HCT116 (cell line): Measurements from ENCODE around the gene ZBTB20. TPM values are rescaled to one million over a fixed set of nuclear protein-coding genes. Genes with fewer than 3 reads are reported as not detected.

Experiments
- ATAC-seq: fragments of 200-7000 bp; cut with Tn5 transposase; 2 replicates; pipeline ENCODE4 v1.9.1; 2020; ENCODE audit warnings: mild to moderate bottlenecking, moderate library complexity
- BruUV-seq: library from RNA; stranded (reverse); fragments of 400-500 nt; replicated peaks from 2 replicates; lab custom pipeline; 2021; lab: Mats Ljungman, UMichigan
- CTCF ChIA-PET: fragments of 300-600 bp; sonication (Branson Sonifier 250); formaldehyde crosslinking; loops from one replicate; lab custom pipeline; 2021; ENCODE audit warnings: antibody characterized with exemption; lab: Charles Lee
- POLR2A ChIA-PET: fragments of 300-600, 350-600 bp; sonication (Branson Sonifier 250); formaldehyde crosslinking; loops from one replicate; lab custom pipeline; 2021; ENCODE audit warnings: antibody characterized with exemption; lab: Charles Lee
- RAD21 ChIA-PET, 2 experiments: fragments of 300-600 bp; sonication (Branson Sonifier 250); formaldehyde crosslinking; loops; one replicate each; lab custom pipeline; 2023; ENCODE audit warnings: low total read pairs in 2 of 2; ENCODE audit not compliant: uncharacterized antibody in 2 of 2, unreplicated experiment in 2 of 2, low non-redundant PET in 1 of 2; lab: Charles Lee
- DNase-seq: peaks from one replicate; pipeline ENCODE4 v3.0.0-alpha.2; 2010; ENCODE audit warnings: low read depth, low spot score
- H2AFZ ChIP-seq: fragments of 200-600 bp; shearing (Covaris generic), sonication (generic); 2 replicates; pipeline ENCODE4 v1.6.1; 2017; ENCODE audit warnings: low read depth, mixed run types, mixed read lengths, antibody characterized with exemption, low read length; ENCODE audit not compliant: poor library complexity, severe bottlenecking
- H3K27ac ChIP-seq: 2 replicates; pipeline ENCODE4 v1.5.1; 2012; ENCODE audit warnings: low read depth, low read length
- H3K27me3 ChIP-seq: fragments of 200-600 bp; sonication (generic); 2 replicates; pipeline ENCODE4 v1.6.1; 2016; ENCODE audit warnings: mixed run types, low read length, mixed read lengths; ENCODE audit not compliant: insufficient read depth
- H3K36me3 ChIP-seq, 2 experiments: fragments of 200-500 bp in 1 of 2; fragments of 200-600 bp in 1 of 2; sonication (Bioruptor generic) in 1 of 2; sonication (generic) in 1 of 2; 2 replicates each; pipeline versions ENCODE4 v1.5.1 to v1.6.1; 2014 to 2016; ENCODE audit warnings: low read length in 2 of 2, inconsistent platforms in 1 of 2, mixed read lengths in 1 of 2, mixed run types in 1 of 2; ENCODE audit not compliant: insufficient read depth in 2 of 2, control insufficient read depth in 1 of 2
- H3K4me1 ChIP-seq, 2 experiments: fragments of 200-600 bp in 1 of 2; sonication (generic) in 1 of 2; 2 replicates each; pipeline versions ENCODE4 v1.5.1 to v1.6.1; 2012 to 2017; ENCODE audit warnings: low read length in 2 of 2, inconsistent platforms in 1 of 2, mild to moderate bottlenecking in 1 of 2, mixed read lengths in 1 of 2, mixed run types in 1 of 2, moderate library complexity in 1 of 2; ENCODE audit not compliant: insufficient read depth in 2 of 2, control insufficient read depth in 1 of 2
- H3K4me2 ChIP-seq: fragments of 200-600 bp; sonication (generic); 2 replicates; pipeline ENCODE4 v1.6.1; 2017; ENCODE audit warnings: mixed run types, low read length, mixed read lengths
- H3K4me3 ChIP-seq, 2 experiments: fragments of 200-600 bp in 1 of 2; sonication (generic) in 1 of 2; replicated peaks in 1 of 2; 2 replicates each; pipeline ENCODE4 v1.5.1; 2011 to 2016; ENCODE audit warnings: low read length in 2 of 2, control low read depth in 1 of 2, low read depth in 1 of 2, mild to moderate bottlenecking in 1 of 2, mixed read lengths in 1 of 2, mixed run types in 1 of 2
- H3K79me2 ChIP-seq: fragments of 200-600 bp; sonication (generic); 2 replicates; pipeline ENCODE4 v1.6.1; 2017; ENCODE audit warnings: mild to moderate bottlenecking, mixed run types, low read length, moderate library complexity, mixed read lengths; ENCODE audit not compliant: insufficient read depth
- H3K9ac ChIP-seq: fragments of 200-600 bp; sonication (generic); 2 replicates; pipeline ENCODE4 v1.6.1; 2016; ENCODE audit warnings: low read length, mixed read lengths
- H3K9me2 ChIP-seq: fragments of 200-600 bp; sonication (generic), shearing (Covaris generic); 2 replicates; pipeline ENCODE4 v1.6.1; 2017; ENCODE audit warnings: mixed run types, mild to moderate bottlenecking, moderate library complexity; ENCODE audit not compliant: insufficient read depth
- H3K9me3 ChIP-seq, 2 experiments: fragments of 200-500 bp in 1 of 2; fragments of 200-600 bp in 1 of 2; sonication (Bioruptor generic) in 1 of 2; sonication (generic) in 1 of 2; 2 replicates each; pipeline ENCODE4 v1.6.1; 2014 to 2017; ENCODE audit warnings: low read length in 2 of 2, mixed read lengths in 2 of 2, inconsistent platforms in 1 of 2, low read depth in 1 of 2, mild to moderate bottlenecking in 1 of 2, mixed run types in 1 of 2, moderate library complexity in 1 of 2; ENCODE audit not compliant: control insufficient read depth in 1 of 2, insufficient read depth in 1 of 2
- H4K20me1 ChIP-seq: fragments of 200-600 bp; sonication (generic), shearing (Covaris generic); 2 replicates; pipeline ENCODE4 v1.6.1; 2017; ENCODE audit warnings: mixed run types, mild to moderate bottlenecking, moderate library complexity; ENCODE audit not compliant: insufficient read depth
- ATF3 ChIP-seq: IDR thresholded peaks from 2 replicates; pipeline ENCODE4 v1.6.1; 2012
- CEBPB ChIP-seq: IDR thresholded peaks from 2 replicates; pipeline ENCODE4 v1.6.1; 2012; ENCODE audit warnings: low read depth
- EGR1 ChIP-seq: IDR thresholded peaks from 2 replicates; pipeline ENCODE4 v1.6.1; 2012; ENCODE audit warnings: low read depth
- EZH2 ChIP-seq: fragments of 200-600 bp; sonication (generic); IDR thresholded peaks from 2 replicates; pipeline ENCODE4 v1.6.1; 2017; ENCODE audit warnings: antibody characterized with exemption, mixed run types
- EZH2phosphoT487 ChIP-seq: fragments of 200-600 bp; IDR thresholded peaks from 2 replicates; pipeline ENCODE4 v1.6.1; 2018; ENCODE audit warnings: antibody characterized with exemption, borderline replicate concordance
- FOSL1 ChIP-seq: IDR thresholded peaks from 2 replicates; pipeline ENCODE4 v1.6.1; 2012; ENCODE audit warnings: low read depth
- JUND ChIP-seq: IDR thresholded peaks from 2 replicates; pipeline ENCODE4 v1.6.1; 2012
- MAX ChIP-seq: IDR thresholded peaks from 2 replicates; pipeline ENCODE4 v1.6.1; 2012
- POLR2A ChIP-seq: IDR thresholded peaks from 2 replicates; pipeline ENCODE4 v1.7.0; 2011; ENCODE audit warnings: borderline replicate concordance; ENCODE audit not compliant: insufficient read depth, insufficient read length; ENCODE audit errors: extremely low read depth
- POLR2AphosphoS5 ChIP-seq: IDR thresholded peaks from 2 replicates; pipeline ENCODE4 v1.6.1; 2011; ENCODE audit warnings: mild to moderate bottlenecking, low read depth, low read length, moderate library complexity
- RAD21 ChIP-seq: IDR thresholded peaks from 2 replicates; pipeline ENCODE4 v1.6.1; 2012; ENCODE audit warnings: low read depth, mild to moderate bottlenecking
- SIN3A ChIP-seq: IDR thresholded peaks from 2 replicates; pipeline ENCODE4 v1.6.1; 2012; ENCODE audit warnings: low read depth
- SRF ChIP-seq: IDR thresholded peaks from 2 replicates; pipeline ENCODE4 v1.6.1; 2012; ENCODE audit warnings: low read depth
- TCF7L2 ChIP-seq: IDR thresholded peaks from 2 replicates; pipeline ENCODE4 v1.7.0; 2011; ENCODE audit warnings: borderline replicate concordance, inconsistent platforms; ENCODE audit not compliant: insufficient read depth, insufficient read length; ENCODE audit errors: extremely low read depth
- ZBTB33 ChIP-seq: IDR thresholded peaks from 2 replicates; pipeline ENCODE4 v1.6.1; 2011; ENCODE audit warnings: mild to moderate bottlenecking, low read length, moderate library complexity; ENCODE audit not compliant: insufficient replicate concordance; ENCODE audit errors: extremely low read depth
- ZFX ChIP-seq: fragments of 450-650 bp; IDR thresholded peaks from 2 replicates; pipeline ENCODE4 v1.6.1; 2017
- ZNF274 ChIP-seq: fragments of 200-500 bp; sonication (Bioruptor generic); IDR thresholded peaks from 2 replicates; pipeline ENCODE4 v1.6.1; 2014; ENCODE audit warnings: mild to moderate bottlenecking, low read depth, low read length, inconsistent platforms
- intact Hi-C: fragments of 100-400 bp; cut with micrococcal nuclease; formaldehyde crosslinking; loops from 2 replicates; pipeline ENCODE4 v1.10.0; 2022
- total RNA-seq: library from RNA; stranded (reverse); gene quantifications from one replicate; pipeline ENCODE4 v1.2.1, GENCODE V29; 2021; ENCODE audit not compliant: unreplicated experiment

Gene ZBTB20
- total RNA-seq, 1 experiment from 2014 or later, result 42.1 TPM

- no peaks in the 10 kb centered on the region for H4K20me1 ChIP-seq
- no peak overlapping the region for H3K4me2 ChIP-seq
- TF ChIP-seq JUND, result no peak
- TF ChIP-seq CEBPB, result no peak
- no peak for TF ChIP-seq POLR2A
- TF ChIP-seq ATF3, result no peak
- no peak for TF ChIP-seq SRF
- no peak for TF ChIP-seq SIN3A
- TF ChIP-seq TCF7L2, result no peak
- no peak for TF ChIP-seq FOSL1
- no peak for TF ChIP-seq EZH2phosphoT487
- TF ChIP-seq EGR1, result no peak
- no peak for TF ChIP-seq RAD21
- TF ChIP-seq ZBTB33, result no peak
- no peak for TF ChIP-seq ZNF274
- TF ChIP-seq EZH2, result no peak
- no peak for TF ChIP-seq ZFX
- TF ChIP-seq POLR2AphosphoS5, result no peak
- TF ChIP-seq MAX, result no peak
- POLR2A ChIA-PET, result no interaction called here
- no peaks in the 10 kb centered on the region for H3K79me2 ChIP-seq
- RAD21 ChIA-PET, result no interaction called here
- H3K4me1 ChIP-seq, result peaks cover 23 to 29% of the 10 kb centered on the region in 2 experiments
- no peaks in the 10 kb centered on the region for H3K36me3 ChIP-seq
- no peak overlapping the region for H3K9ac ChIP-seq
- no peak overlapping the region for H3K4me3 ChIP-seq
- H3K9me3 ChIP-seq, result no peaks in the 10 kb centered on the region
- no peak for ATAC-seq
- H3K27me3 ChIP-seq, result no peaks in the 10 kb centered on the region
- intact Hi-C loops, result no loop called here
- H2AFZ ChIP-seq, result no peak overlapping the region
- CTCF ChIA-PET, result no interaction called here
- BruUV-seq, result no TSS peak
- no peak overlapping the region for H3K27ac ChIP-seq
- no peak for DNase-seq
- no peaks in the 10 kb centered on the region for H3K9me2 ChIP-seq
Observed at GRCh38 chr3:114884213-114884923, 262.7 kb downstream of the ZBTB20 start.
